ENCODE data around the gene MYH15. TPM values are rescaled to one million over a fixed set of nuclear protein-coding genes. Genes with fewer than 3 reads are reported as not detected.

The MYH15 gene
- total and polyA plus RNA-seq, 7 donors = 0.01 to 0.67 (median 0.08) TPM

DNA sequence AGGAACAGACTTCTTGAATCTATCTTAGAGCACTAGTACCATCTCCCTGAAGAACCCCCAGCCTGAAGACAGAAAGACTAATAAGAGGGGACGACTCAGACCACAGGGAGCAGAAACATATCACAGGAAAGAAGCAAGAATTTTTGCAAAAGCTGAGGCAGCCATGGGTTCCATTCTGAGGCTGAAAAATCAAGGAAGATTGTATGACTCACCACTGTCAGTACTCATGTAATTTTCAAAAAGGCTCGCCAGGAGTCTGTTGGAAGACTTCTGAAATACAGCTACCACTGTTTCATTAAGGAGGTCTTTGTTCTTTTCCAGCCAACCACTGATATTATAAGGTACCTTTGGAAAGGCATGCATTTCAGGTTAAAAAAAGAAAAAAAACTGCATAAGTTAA lies 47.5 kb downstream of the MYH15 start:
- TF ChIP-seq, protein P1, sequence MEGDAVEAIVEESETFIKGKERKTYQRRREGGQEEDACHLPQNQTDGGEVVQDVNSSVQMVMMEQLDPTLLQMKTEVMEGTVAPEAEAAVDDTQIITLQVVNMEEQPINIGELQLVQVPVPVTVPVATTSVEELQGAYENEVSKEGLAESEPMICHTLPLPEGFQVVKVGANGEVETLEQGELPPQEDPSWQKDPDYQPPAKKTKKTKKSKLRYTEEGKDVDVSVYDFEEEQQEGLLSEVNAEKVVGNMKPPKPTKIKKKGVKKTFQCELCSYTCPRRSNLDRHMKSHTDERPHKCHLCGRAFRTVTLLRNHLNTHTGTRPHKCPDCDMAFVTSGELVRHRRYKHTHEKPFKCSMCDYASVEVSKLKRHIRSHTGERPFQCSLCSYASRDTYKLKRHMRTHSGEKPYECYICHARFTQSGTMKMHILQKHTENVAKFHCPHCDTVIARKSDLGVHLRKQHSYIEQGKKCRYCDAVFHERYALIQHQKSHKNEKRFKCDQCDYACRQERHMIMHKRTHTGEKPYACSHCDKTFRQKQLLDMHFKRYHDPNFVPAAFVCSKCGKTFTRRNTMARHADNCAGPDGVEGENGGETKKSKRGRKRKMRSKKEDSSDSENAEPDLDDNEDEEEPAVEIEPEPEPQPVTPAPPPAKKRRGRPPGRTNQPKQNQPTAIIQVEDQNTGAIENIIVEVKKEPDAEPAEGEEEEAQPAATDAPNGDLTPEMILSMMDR (IDR thresholded peaks at IDR 0.05) = no peak
- H3K27ac ChIP-seq = no peak overlapping the region
- intact Hi-C loops (cut with DNase I) = no loop called here
- H3K4me3 ChIP-seq = no peak overlapping the region
- H3K4me1 ChIP-seq = no peaks in the 10 kb centered on the region
- no peaks in the 10 kb centered on the region for H3K27me3 ChIP-seq (ENCODE audit: insufficient read depth in 3 of 3, low read length in 2 of 3)
- no peaks in the 10 kb centered on the region for H3K9me3 ChIP-seq
- DNase-seq = no peak
- no peaks in the 10 kb centered on the region for H3K36me3 ChIP-seq (ENCODE audit: insufficient read depth in 1 of 2, low read depth in 1 of 2)
- ATAC-seq = no peak
- WGBS, 3 donors = 82 to 93% (median 86%) methylated on average over 2 of the region's 2 CpGs

DNA sequence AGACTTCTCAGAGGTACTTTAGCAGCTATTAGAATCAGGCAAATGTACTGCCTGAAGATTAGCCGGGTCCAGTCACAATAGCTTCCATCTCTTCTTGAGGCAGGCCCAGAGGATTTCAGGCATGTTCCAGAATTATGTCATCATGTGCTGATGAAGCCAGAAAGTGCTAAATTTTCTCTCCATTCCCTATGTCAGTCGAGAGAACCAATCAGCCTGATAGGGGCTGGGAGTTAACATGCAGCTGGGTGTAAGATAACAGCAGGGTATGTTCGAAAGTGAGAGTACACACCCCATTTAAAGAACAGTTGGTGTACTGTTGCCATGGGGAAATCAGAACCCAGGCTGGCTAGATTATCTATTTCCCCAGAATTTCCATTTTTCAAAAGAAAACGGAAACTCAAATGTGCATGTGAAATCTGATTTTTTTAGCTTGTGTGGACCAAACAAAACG lies 48.7 kb downstream of the MYH15 start:
- TF ChIP-seq, protein P1 (IDR thresholded peaks at IDR 0.05) = no peak
- Histone ChIP-seq H3K27ac (no peak overlapping the region), H3K4me3 (no peak overlapping the region), H3K4me1 (no peaks in the 10 kb centered on the region), H3K36me3 (ENCODE audit: insufficient read depth in 1 of 2, low read depth in 1 of 2) (peaks cover 0 to under 1% of the 10 kb centered on the region in 2 donors), H3K9me3 (no peaks in the 10 kb centered on the region), H3K27me3 (ENCODE audit: insufficient read depth in 3 of 3, low read length in 2 of 3) (no peaks in the 10 kb centered on the region)
- 21 to 44% (median 24%) methylated on average over 5 of the region's 5 CpGs for WGBS, 3 donors
- no peak for ATAC-seq
- intact Hi-C loops (cut with DNase I) = no loop called here
- no peak for DNase-seq

DNA sequence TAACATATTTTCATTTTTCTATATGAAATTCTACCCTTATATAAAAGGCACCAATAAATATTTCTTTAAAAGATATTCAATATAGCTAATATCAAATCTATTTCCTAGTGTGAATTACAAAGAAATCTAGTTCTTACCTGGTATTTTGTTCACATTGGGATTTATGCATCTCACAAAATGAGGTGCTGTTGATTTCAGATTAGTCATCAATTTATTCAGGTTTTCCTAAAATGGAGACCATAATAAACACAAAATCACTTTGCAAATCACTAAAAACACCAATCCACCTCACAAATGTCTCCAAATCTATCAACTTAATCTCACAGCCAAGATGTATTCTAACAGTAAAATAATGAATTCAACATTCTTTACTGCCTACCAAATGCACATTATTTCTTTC lies 51.2 kb downstream of the MYH15 start:
- no peaks in the 10 kb centered on the region for H3K9me3 ChIP-seq
- TF ChIP-seq, protein P1 (IDR thresholded peaks at IDR 0.05) = no peak
- ATAC-seq (no peak), DNase-seq (no peak)
- no peaks in the 10 kb centered on the region for H3K4me1 ChIP-seq
- no peaks in the 10 kb centered on the region for H3K27me3 ChIP-seq (ENCODE audit: insufficient read depth in 3 of 3, low read length in 2 of 3)
- H3K27ac ChIP-seq = no peak overlapping the region
- peaks cover 0 to 2% of the 10 kb centered on the region in 2 donors for H3K36me3 ChIP-seq (ENCODE audit: insufficient read depth in 1 of 2, low read depth in 1 of 2)
- H3K4me3 ChIP-seq = no peak overlapping the region
- intact Hi-C loops (cut with DNase I) = no loop called here

DNA sequence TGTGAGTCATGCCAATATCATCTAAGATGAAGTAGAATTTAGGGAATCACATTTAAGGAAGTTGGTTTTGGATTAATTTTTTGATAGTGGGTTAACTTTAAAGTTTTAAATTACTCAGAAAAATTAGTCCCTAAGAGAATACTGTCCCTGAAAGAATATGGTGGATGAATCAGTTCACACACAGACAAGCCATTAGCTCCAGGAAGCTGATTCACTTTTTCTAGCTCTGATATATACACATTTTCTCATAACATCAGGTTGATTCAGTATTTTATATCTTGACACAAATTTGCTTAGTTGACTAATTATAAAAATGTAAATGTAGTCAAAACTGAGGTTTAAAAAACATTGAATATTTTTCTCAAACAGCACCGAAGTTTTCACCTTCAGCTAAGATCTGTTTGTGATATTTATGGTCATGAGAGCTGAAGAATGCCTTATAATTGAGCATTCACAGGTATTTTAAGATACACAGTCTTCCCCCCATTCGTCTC lies 55.1 kb downstream of the MYH15 start:
- Histone ChIP-seq H3K27ac (no peak overlapping the region), H3K4me1 (no peaks in the 10 kb centered on the region), H3K27me3 (ENCODE audit: insufficient read depth in 3 of 3, low read length in 2 of 3) (no peaks in the 10 kb centered on the region), H3K36me3 (ENCODE audit: insufficient read depth in 1 of 2, low read depth in 1 of 2) (peaks cover 0 to 2% of the 10 kb centered on the region in 2 donors), H3K9me3 (no peaks in the 10 kb centered on the region), H3K4me3 (no peak overlapping the region)
- intact Hi-C loops (cut with DNase I) = no loop called here
- DNase-seq (no peak), ATAC-seq (no peak)
- TF ChIP-seq, protein P1 (IDR thresholded peaks at IDR 0.05) = no peak
- 69 to 80% (median 78%) methylated on average over 2 of the region's 2 CpGs for WGBS, 3 donors

DNA sequence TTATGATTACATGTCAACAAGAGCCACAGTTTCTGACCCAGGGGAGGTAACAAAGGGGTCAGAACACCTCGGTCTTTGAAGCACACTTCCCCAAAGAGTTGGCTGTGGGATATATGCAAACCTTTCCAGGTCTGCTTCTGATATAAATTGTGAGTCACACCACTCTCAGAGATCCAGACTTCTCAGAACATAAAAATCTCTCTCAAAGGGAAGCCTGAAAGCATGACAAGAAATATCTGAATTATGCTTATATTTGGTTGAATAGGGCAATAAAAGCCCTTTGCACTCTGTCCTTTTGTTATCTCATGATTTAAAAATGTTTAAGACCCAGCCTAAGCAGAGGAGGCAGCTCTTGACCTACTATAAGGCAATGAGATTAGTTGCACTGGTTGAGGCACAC lies 56.8 kb downstream of the MYH15 start:
- H3K4me1 ChIP-seq = no peaks in the 10 kb centered on the region
- DNase-seq (no peak), ATAC-seq (no peak)
- no peaks in the 10 kb centered on the region for H3K9me3 ChIP-seq
- H3K4me3 ChIP-seq = no peak overlapping the region
- TF ChIP-seq, protein P1 (IDR thresholded peaks at IDR 0.05) = no peak
- intact Hi-C loops (cut with DNase I) = no loop called here
- H3K27ac ChIP-seq = no peak overlapping the region
- peaks cover 0 to 2% of the 10 kb centered on the region in 2 donors for H3K36me3 ChIP-seq (ENCODE audit: insufficient read depth in 1 of 2, low read depth in 1 of 2)
- WGBS, 3 donors = 55 to 65% (median 59%) methylated on average over 1 of the region's 1 CpG
- no peaks in the 10 kb centered on the region for H3K27me3 ChIP-seq (ENCODE audit: insufficient read depth in 3 of 3, low read length in 2 of 3)

Data from psoas muscle (tissue), 8 donors.